ENCODE data around the gene SPCS2. TPM values are rescaled to one million over a fixed set of nuclear protein-coding genes. Genes with fewer than 3 reads are reported as not detected.

SPCS2 gene
- total and polyA plus RNA-seq, 2 experiments from 2014 or later, result 51.1 to 370 TPM

DNA sequence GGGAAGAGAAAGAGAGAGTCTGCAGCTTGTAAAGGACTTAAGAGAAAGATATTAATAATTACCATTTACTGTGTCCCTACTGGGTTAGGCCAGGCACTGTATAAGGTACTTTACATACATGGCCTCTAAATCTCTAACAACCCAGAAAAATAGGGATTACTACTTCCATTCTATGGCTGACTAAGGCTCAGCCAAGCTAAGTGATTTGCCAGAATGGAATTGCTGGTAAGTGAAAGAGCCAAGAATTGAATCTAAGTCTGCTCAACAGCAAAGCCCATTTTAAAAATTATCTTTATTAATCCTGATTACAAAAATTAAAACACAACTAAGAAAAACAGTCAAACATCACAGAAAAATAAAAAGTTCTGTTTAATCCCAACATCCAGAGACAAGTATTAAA lies 21.6 kb upstream of the SPCS2 start:
- no peaks in the 10 kb centered on the region for H3K79me2 ChIP-seq (ENCODE audit: insufficient read depth)
- H2AFZ ChIP-seq, result no peak overlapping the region
- no peak overlapping the region for H3K9ac ChIP-seq
- in situ Hi-C loops (cut with MboI), result no loop called here
- DNase-seq, result peak; percentile 77
- no peaks in the 10 kb centered on the region for H3K9me3 ChIP-seq (ENCODE audit: low read depth)
- peaks cover 24% of the 10 kb centered on the region for H3F3A ChIP-seq (ENCODE audit: insufficient read depth)
- no peaks in the 10 kb centered on the region for H3K36me3 ChIP-seq (ENCODE audit: low read depth)
- no peak overlapping the region for H3K4me3 ChIP-seq
- H3K27me3 ChIP-seq (replicated peaks; ENCODE audit: insufficient read depth), result no peaks in the 10 kb centered on the region
- no peaks in the 10 kb centered on the region for H3K9me2 ChIP-seq (ENCODE audit: insufficient read depth)
- TF ChIP-seq EZH2 (IDR thresholded peaks at IDR 0.05; ENCODE audit: insufficient read depth, poor library complexity, severe bottlenecking), result no peak
- TF ChIP-seq EZH2phosphoT487 (IDR thresholded peaks at IDR 0.05; ENCODE audit: insufficient read depth, low read depth), result no peak
- peak overlapping the region; percentile 35 for H3K4me2 ChIP-seq (ENCODE audit: unreplicated experiment)
- peak overlapping the region; percentile 6; the same call in 1 of the 2 replicates for H3K27ac ChIP-seq
- H4K20me1 ChIP-seq (ENCODE audit: insufficient read depth), result no peaks in the 10 kb centered on the region
- H3K4me1 ChIP-seq (ENCODE audit: insufficient read depth), result peaks cover 42% of the 10 kb centered on the region

DNA sequence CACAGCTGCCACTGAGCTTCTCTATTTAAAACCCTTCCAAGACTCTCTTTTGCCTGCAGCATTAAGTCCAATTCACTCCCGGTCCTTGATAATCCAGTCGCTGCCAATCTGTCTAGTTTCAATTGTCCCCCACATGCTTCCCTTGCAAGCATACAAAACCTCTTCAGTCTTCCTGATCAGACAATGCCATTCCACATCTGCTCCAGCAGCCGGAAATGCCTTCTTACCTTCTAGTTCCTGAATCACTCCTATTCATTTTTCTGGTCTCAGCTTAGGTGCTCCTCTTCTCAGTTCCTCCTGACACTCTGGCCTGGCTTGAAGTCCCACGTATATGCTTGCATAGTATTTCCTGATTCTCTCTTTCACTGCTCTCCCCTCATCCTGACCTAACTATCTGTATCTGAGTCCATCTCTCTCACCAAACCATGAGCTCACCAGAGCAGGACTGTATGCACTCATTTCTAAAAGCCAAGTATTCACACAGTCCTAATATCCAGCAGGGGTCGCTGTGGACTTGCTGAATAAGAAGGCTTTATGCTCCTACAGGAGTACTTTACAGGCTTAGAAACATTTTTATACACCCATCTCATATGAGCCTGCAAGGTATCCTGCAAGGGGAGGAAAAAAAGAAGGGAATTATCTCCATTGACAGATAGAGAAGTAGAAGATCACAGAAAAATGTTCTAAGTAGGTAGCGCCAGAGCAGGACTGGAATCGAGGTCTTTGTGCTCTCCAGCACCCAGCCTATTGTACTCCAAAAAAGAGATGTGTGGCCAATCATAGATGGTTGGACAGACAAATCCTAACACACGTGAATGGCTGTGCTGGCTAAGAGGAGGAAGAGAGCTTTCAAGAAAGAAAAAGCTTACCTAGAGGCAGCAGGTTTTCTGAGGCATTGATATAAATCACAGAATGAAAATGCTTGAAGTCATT lies 19.4 kb upstream of the SPCS2 start:
- H3K27ac ChIP-seq, result no peak overlapping the region
- no peaks in the 10 kb centered on the region for H4K20me1 ChIP-seq (ENCODE audit: insufficient read depth)
- 58 to 59% methylated on average over 8 of the region's 8 CpGs for WGBS, 2 experiments (ENCODE audit: low coverage in 1 of 2, low lambda C conversion rate in 2 of 2, missing lambda C conversion rate in 2 of 2)
- no peaks in the 10 kb centered on the region for H3K36me3 ChIP-seq (ENCODE audit: low read depth)
- peaks cover 24% of the 10 kb centered on the region for H3F3A ChIP-seq (ENCODE audit: insufficient read depth)
- H3K27me3 ChIP-seq (replicated peaks; ENCODE audit: insufficient read depth), result no peaks in the 10 kb centered on the region
- peak; percentile 93 for DNase-seq
- TF ChIP-seq EZH2phosphoT487 (IDR thresholded peaks at IDR 0.05; ENCODE audit: insufficient read depth, low read depth) (no peak), EZH2 (IDR thresholded peaks at IDR 0.05; ENCODE audit: insufficient read depth, poor library complexity, severe bottlenecking) (no peak)
- H2AFZ ChIP-seq, result no peak overlapping the region
- H3K79me2 ChIP-seq (ENCODE audit: insufficient read depth), result no peaks in the 10 kb centered on the region
- H3K4me1 ChIP-seq (ENCODE audit: insufficient read depth), result peaks cover 46% of the 10 kb centered on the region
- in situ Hi-C loops (cut with MboI), result no loop called here
- no peak overlapping the region for H3K4me3 ChIP-seq
- no peak overlapping the region for H3K9ac ChIP-seq
- H3K4me2 ChIP-seq (ENCODE audit: unreplicated experiment), result no peak overlapping the region
- no peaks in the 10 kb centered on the region for H3K9me2 ChIP-seq (ENCODE audit: insufficient read depth)
- H3K9me3 ChIP-seq (ENCODE audit: low read depth), result no peaks in the 10 kb centered on the region

DNA sequence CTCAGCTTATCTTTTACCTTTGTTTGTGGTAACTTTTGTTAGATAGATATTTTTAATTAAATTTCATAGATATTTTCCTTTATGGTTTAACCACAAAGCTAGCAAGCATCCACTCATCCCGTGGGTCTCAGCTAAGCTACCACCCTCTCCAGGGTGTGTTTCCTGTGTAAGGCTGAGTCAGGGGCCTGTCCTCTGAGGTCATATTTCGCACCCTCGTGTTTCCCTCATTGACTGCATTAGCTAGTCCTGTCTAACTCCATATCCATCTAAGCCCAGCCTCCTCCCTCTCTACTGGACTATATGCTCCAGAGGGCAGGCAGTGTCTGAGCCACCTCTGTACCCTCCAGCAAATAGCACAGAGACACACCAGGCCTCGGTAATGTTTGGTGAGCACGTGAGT lies 16.9 kb upstream of the SPCS2 start:
- Histone ChIP-seq H3K79me2 (ENCODE audit: insufficient read depth) (no peaks in the 10 kb centered on the region), H3K9me3 (ENCODE audit: low read depth) (no peaks in the 10 kb centered on the region), H3K4me2 (ENCODE audit: unreplicated experiment) (no peak overlapping the region), H3K27ac (no peak overlapping the region), H3K9me2 (ENCODE audit: insufficient read depth) (no peaks in the 10 kb centered on the region), H3K36me3 (ENCODE audit: low read depth) (no peaks in the 10 kb centered on the region), H4K20me1 (ENCODE audit: insufficient read depth) (no peaks in the 10 kb centered on the region), H3K9ac (no peak overlapping the region), H3K4me1 (ENCODE audit: insufficient read depth) (peaks cover 23% of the 10 kb centered on the region), H3F3A (ENCODE audit: insufficient read depth) (peaks cover 8% of the 10 kb centered on the region), H3K27me3 (replicated peaks; ENCODE audit: insufficient read depth) (no peaks in the 10 kb centered on the region), H2AFZ (no peak overlapping the region), H3K4me3 (no peak overlapping the region)
- whole genome bisulfite sequencing, 2 experiments (ENCODE audit: low coverage in 1 of 2, low lambda C conversion rate in 2 of 2, missing lambda C conversion rate in 2 of 2), result 26 to 34% methylated on average over 5 of the region's 5 CpGs
- in situ Hi-C loops (cut with MboI), result no loop called here
- DNase-seq, result peak; percentile 69
- TF ChIP-seq EZH2phosphoT487 (IDR thresholded peaks at IDR 0.05; ENCODE audit: insufficient read depth, low read depth) (no peak), EZH2 (IDR thresholded peaks at IDR 0.05; ENCODE audit: insufficient read depth, poor library complexity, severe bottlenecking) (no peak)

DNA sequence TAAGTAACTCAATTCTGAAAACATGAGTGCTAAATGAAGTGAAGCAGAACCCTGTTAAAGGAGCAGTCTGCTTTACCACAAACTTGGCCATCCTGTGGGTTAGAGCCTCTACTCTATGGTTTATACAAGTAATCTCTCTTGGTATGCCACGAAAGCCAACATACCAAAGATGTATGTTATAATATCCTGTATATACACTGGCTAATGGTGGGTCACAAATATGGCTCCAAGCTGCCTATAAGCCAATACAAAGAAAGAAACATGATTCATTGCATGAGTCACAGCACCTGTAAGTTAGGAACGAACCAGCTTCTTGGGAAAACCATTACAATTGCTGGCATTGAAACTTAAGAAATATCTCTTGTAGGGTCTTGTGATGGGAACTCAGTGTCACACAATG lies 16.3 kb upstream of the SPCS2 start:
- Histone ChIP-seq H3F3A (ENCODE audit: insufficient read depth) (peaks cover 12% of the 10 kb centered on the region), H3K9me3 (ENCODE audit: low read depth) (no peaks in the 10 kb centered on the region), H3K27ac (no peak overlapping the region), H3K9ac (no peak overlapping the region), H3K27me3 (replicated peaks; ENCODE audit: insufficient read depth) (no peaks in the 10 kb centered on the region), H3K36me3 (ENCODE audit: low read depth) (no peaks in the 10 kb centered on the region), H3K4me3 (no peak overlapping the region), H2AFZ (no peak overlapping the region), H3K4me2 (ENCODE audit: unreplicated experiment) (no peak overlapping the region), H3K79me2 (ENCODE audit: insufficient read depth) (no peaks in the 10 kb centered on the region), H4K20me1 (ENCODE audit: insufficient read depth) (no peaks in the 10 kb centered on the region), H3K9me2 (ENCODE audit: insufficient read depth) (no peaks in the 10 kb centered on the region), H3K4me1 (ENCODE audit: insufficient read depth) (peaks cover 21% of the 10 kb centered on the region)
- 40 to 43% methylated on average over 2 of the region's 2 CpGs for WGBS, 2 experiments (ENCODE audit: low coverage in 1 of 2, low lambda C conversion rate in 2 of 2, missing lambda C conversion rate in 2 of 2)
- DNase-seq, result peak; percentile 63
- in situ Hi-C loops (cut with MboI), result no loop called here
- TF ChIP-seq EZH2 (IDR thresholded peaks at IDR 0.05; ENCODE audit: insufficient read depth, poor library complexity, severe bottlenecking) (no peak), EZH2phosphoT487 (IDR thresholded peaks at IDR 0.05; ENCODE audit: insufficient read depth, low read depth) (no peak)
